GM19372 (cell line): ENCODE measurements around the gene TIGD7.
"Not testable (repeated sequence)": the region's sequence is repeated elsewhere in the genome, so short reads cannot be mapped to it uniquely, and the experiment has no call there.

ENCODE experiments used
- ATAC-seq: cut with Tn5 transposase; IDR thresholded peaks from one replicate; pipeline ENCODE4 v1.9.1; 2021; ENCODE audit warnings: mild to moderate bottlenecking, low read depth, moderate library complexity; ENCODE audit not compliant: unreplicated experiment

Gene TIGD7

GRCh38 chr16:3282730-3283542 is 22.3 kb downstream of the TIGD7 start, which contains the start of gene ZNF263:
Gene ZNF263 (plus strand): TSS chr16:3283491. CDS start chr16:3283819, 328 bp downstream.
- peak; percentile 78 for ATAC-seq

GRCh38 chr16:3282103-3282729 is 23.0 kb downstream of the TIGD7 start:
- peak; percentile 17 for ATAC-seq

- ATAC-seq = no peak
Observed at GRCh38 chr16:3281222-3281820, 23.9 kb downstream of the TIGD7 start.

GRCh38 chr16:3276679-3277078 is 28.6 kb downstream of the TIGD7 start:
- ATAC-seq = no peak

- no peak for ATAC-seq
Observed at GRCh38 chr16:3274947-3275346, 30.3 kb downstream of the TIGD7 start.

GRCh38 chr16:3274490-3274889 is 30.7 kb downstream of the TIGD7 start:
- no peak for ATAC-seq

GRCh38 chr16:3271281-3271680 is 33.9 kb downstream of the TIGD7 start:
- ATAC-seq = not testable (repeated sequence)

GRCh38 chr16:3270718-3271117 is 34.5 kb downstream of the TIGD7 start:
- ATAC-seq = not testable (repeated sequence)

- ATAC-seq = no peak
Observed at GRCh38 chr16:3268294-3268693, 36.9 kb downstream of the TIGD7 start.

GRCh38 chr16:3266873-3267537 is 38.2 kb downstream of the TIGD7 start:
- ATAC-seq = no peak

GRCh38 chr16:3264137-3265036 is 40.8 kb downstream of the TIGD7 start:
- ATAC-seq = peak; percentile 78

- no peak for ATAC-seq
Observed at GRCh38 chr16:3262517-3262916, 42.7 kb downstream of the TIGD7 start.

GRCh38 chr16:3259836-3260235 is 45.4 kb downstream of the TIGD7 start:
- ATAC-seq = no peak

- no peak for ATAC-seq
Observed at GRCh38 chr16:3256866-3257465, 48.3 kb downstream of the TIGD7 start.

- no peak for ATAC-seq
Observed at GRCh38 chr16:3256146-3256865, 48.9 kb downstream of the TIGD7 start, which contains the start of gene MEFV. Gene MEFV (minus strand): TSS chr16:3256633. CDS start chr16:3256587, 46 bp downstream.

- ATAC-seq = no peak
Observed at GRCh38 chr16:3254309-3254708, 50.9 kb downstream of the TIGD7 start.

GRCh38 chr16:3252967-3253366 is 52.3 kb downstream of the TIGD7 start:
- ATAC-seq = no peak

- no peak for ATAC-seq
Observed at GRCh38 chr16:3249451-3249850, 55.8 kb downstream of the TIGD7 start.

GRCh38 chr16:3249020-3249419 is 56.2 kb downstream of the TIGD7 start:
- ATAC-seq = no peak
